Measurements from ENCODE around the gene MMP24OS. TPM values are rescaled to one million over a fixed set of nuclear protein-coding genes. Genes with fewer than 3 reads are reported as not detected.

Gene MMP24OS
- total RNA-seq, 5 donors from 2014 or later (not counting 1 experiment from before 2014, with no cell fraction given) = 59.5 to 95.5 (median 72.0) TPM

Other genes with a start within 250 kb of the MMP24OS start
- gene TRPC4AP, start 185.3 kb downstream of the MMP24OS start, total RNA-seq = 10 to 100 TPM; 56.3 to 65.5 (median 63.5) TPM
- 10 to 100 TPM; 17.7 to 29.8 (median 25.9) TPM for gene EDEM2, start 130.8 kb downstream of the MMP24OS start, total RNA-seq
- 1 to 10 TPM in 4 of 5 donors, under 1 TPM in 1; 0.28 to 3.0 (median 1.5) TPM for gene PROCR, start 106.0 kb downstream of the MMP24OS start, total RNA-seq
- gene MMP24, start 51.4 kb downstream of the MMP24OS start, total RNA-seq = under 1 TPM in 3 of 5 donors, not detected in 2; 0.15 to 0.49 (median 0.16) TPM
- gene EIF6, start 6.7 kb upstream of the MMP24OS start, total RNA-seq = 10 to 100 TPM; 43.8 to 70.7 (median 69.6) TPM
- under 1 TPM in 1 of 5 donors, not detected in 4; 0.15 TPM for gene FAM83C, start 14.3 kb upstream of the MMP24OS start, total RNA-seq
- gene UQCC1, start 133.9 kb upstream of the MMP24OS start, total RNA-seq = 10 to 100 TPM; 27.0 to 51.5 (median 41.5) TPM
- gene GDF5, start 160.1 kb upstream of the MMP24OS start, total RNA-seq = under 1 TPM in 2 of 5 donors, not detected in 3; 0.09 to 0.10 TPM
- 10 to 100 TPM; 45.7 to 70.7 (median 67.4) TPM for gene CEP250, start 177.5 kb upstream of the MMP24OS start, total RNA-seq